GM19438 (cell line): ENCODE results near the gene MFSD8.
"Not testable (repeated sequence)": the region's sequence is repeated elsewhere in the genome, so short reads cannot be mapped to it uniquely, and the experiment has no call there.

Source experiments
- ATAC-seq: cut with Tn5 transposase; IDR thresholded peaks from one replicate; pipeline ENCODE4 v1.9.1; 2021; ENCODE audit warnings: low read depth; ENCODE audit not compliant: unreplicated experiment

The MFSD8 gene

GRCh38 chr4:127965062-127965802 is at the start of gene MFSD8, which contains the start of gene ABHD18:
Gene MFSD8, minus strand, starts transcription at chr4:127965173. Its CDS starts 40 bp downstream, at chr4:127965133.
Gene ABHD18, plus strand, starts transcription at chr4:127965406. Its CDS starts 17,550 bp downstream, at chr4:127982956.
- peak; percentile 97 for ATAC-seq

GRCh38 chr4:128009428-128009827 is 44.5 kb upstream of the MFSD8 start:
- no peak for ATAC-seq

- ATAC-seq = no peak
These were observed 41.6 kb upstream of the MFSD8 start for GRCh38 chr4:128006592-128006991.

GRCh38 chr4:127997534-127998388 is 32.8 kb upstream of the MFSD8 start:
- peak; percentile 89 for ATAC-seq

GRCh38 chr4:127996521-127996920 is 31.5 kb upstream of the MFSD8 start:
- not testable (repeated sequence) for ATAC-seq

GRCh38 chr4:127995776-127996175 is 30.8 kb upstream of the MFSD8 start:
- no peak for ATAC-seq

- no peak for ATAC-seq
These were observed 28.2 kb upstream of the MFSD8 start for GRCh38 chr4:127993151-127993550.

GRCh38 chr4:127988638-127989037 is 23.7 kb upstream of the MFSD8 start:
- no peak for ATAC-seq

GRCh38 chr4:127985989-127986388 is 21.0 kb upstream of the MFSD8 start:
- ATAC-seq = no peak

GRCh38 chr4:127982445-127982844 is 17.5 kb upstream of the MFSD8 start:
- ATAC-seq = no peak

- no peak for ATAC-seq
These were observed 14.0 kb upstream of the MFSD8 start for GRCh38 chr4:127978930-127979329.

- no peak for ATAC-seq
These were observed 10.3 kb upstream of the MFSD8 start for GRCh38 chr4:127975121-127975770.

- not testable (repeated sequence) for ATAC-seq
These were observed 6.0 kb upstream of the MFSD8 start for GRCh38 chr4:127970925-127971324.

GRCh38 chr4:127968586-127968985 is 3.6 kb upstream of the MFSD8 start:
- no peak for ATAC-seq

- ATAC-seq = no peak
These were observed 2.3 kb upstream of the MFSD8 start for GRCh38 chr4:127967141-127967775.

- ATAC-seq = peak; percentile 25
These were observed 816 bp upstream of the MFSD8 start for GRCh38 chr4:127965803-127966175.

GRCh38 chr4:127964426-127965061 is 429 bp downstream of the MFSD8 start:
- ATAC-seq = peak; percentile 11

GRCh38 chr4:127963633-127964398 is 1.2 kb downstream of the MFSD8 start:
- not testable (repeated sequence) for ATAC-seq

- no peak for ATAC-seq
These were observed 5.2 kb downstream of the MFSD8 start for GRCh38 chr4:127959794-127960193.
